Measurements from ENCODE around the gene NQO2.
"Not testable (repeated sequence)": the region's sequence is repeated elsewhere in the genome, so short reads cannot be mapped to it uniquely, and the experiment has no call there.

Gene NQO2

GRCh38 chr6:3016473-3017280, 17.0 kb downstream of the NQO2 start:
- DNase-seq: no peak

GRCh38 chr6:3017304-3017703, 17.6 kb downstream of the NQO2 start:
- no peak for DNase-seq

- DNase-seq: no peak
These were observed 19.4 kb downstream of the NQO2 start for GRCh38 chr6:3019065-3019464.

GRCh38 chr6:3019749-3020320, 20.1 kb downstream of the NQO2 start:
- DNase-seq: no peak

GRCh38 chr6:3020976-3021598, 21.4 kb downstream of the NQO2 start:
- not testable (repeated sequence) for DNase-seq

- peak in 1 of 2 experiments; percentile 75 for DNase-seq
These were observed 23.3 kb downstream of the NQO2 start for GRCh38 chr6:3022765-3023662.

GRCh38 chr6:3023663-3024483, 24.2 kb downstream of the NQO2 start:
- peak; percentile 95 to 97 for DNase-seq

- no peak for DNase-seq
These were observed 27.3 kb downstream of the NQO2 start for GRCh38 chr6:3026791-3027626.

- DNase-seq: not testable (repeated sequence)
These were observed 28.5 kb downstream of the NQO2 start for GRCh38 chr6:3028156-3028555.

GRCh38 chr6:3031857-3032640, 32.4 kb downstream of the NQO2 start:
- DNase-seq: no peak

- no peak for DNase-seq
These were observed 33.3 kb downstream of the NQO2 start for GRCh38 chr6:3032986-3033385.

- DNase-seq: no peak
These were observed 34.0 kb downstream of the NQO2 start for GRCh38 chr6:3033652-3034051.

- no peak for DNase-seq
These were observed 35.7 kb downstream of the NQO2 start for GRCh38 chr6:3035397-3035796.

GRCh38 chr6:3036861-3037637, 37.4 kb downstream of the NQO2 start:
- DNase-seq: no peak

GRCh38 chr6:3037638-3038365, 38.1 kb downstream of the NQO2 start:
- no peak for DNase-seq

GRCh38 chr6:3039384-3039783, 39.7 kb downstream of the NQO2 start:
- no peak for DNase-seq

GRCh38 chr6:3041147-3041546, 41.5 kb downstream of the NQO2 start:
- no peak for DNase-seq

- no peak for DNase-seq
These were observed 41.9 kb downstream of the NQO2 start for GRCh38 chr6:3041606-3042005.

- DNase-seq: no peak
These were observed 45.7 kb downstream of the NQO2 start for GRCh38 chr6:3045369-3045768.
